NCI-H82 (cell line): Measurements from ENCODE around the gene NEK1.

Experiments used
- DNase-seq: peaks from one replicate; lab custom pipeline; 2025; lab: John Stamatoyannopoulos, UW

Gene NEK1, protein sequence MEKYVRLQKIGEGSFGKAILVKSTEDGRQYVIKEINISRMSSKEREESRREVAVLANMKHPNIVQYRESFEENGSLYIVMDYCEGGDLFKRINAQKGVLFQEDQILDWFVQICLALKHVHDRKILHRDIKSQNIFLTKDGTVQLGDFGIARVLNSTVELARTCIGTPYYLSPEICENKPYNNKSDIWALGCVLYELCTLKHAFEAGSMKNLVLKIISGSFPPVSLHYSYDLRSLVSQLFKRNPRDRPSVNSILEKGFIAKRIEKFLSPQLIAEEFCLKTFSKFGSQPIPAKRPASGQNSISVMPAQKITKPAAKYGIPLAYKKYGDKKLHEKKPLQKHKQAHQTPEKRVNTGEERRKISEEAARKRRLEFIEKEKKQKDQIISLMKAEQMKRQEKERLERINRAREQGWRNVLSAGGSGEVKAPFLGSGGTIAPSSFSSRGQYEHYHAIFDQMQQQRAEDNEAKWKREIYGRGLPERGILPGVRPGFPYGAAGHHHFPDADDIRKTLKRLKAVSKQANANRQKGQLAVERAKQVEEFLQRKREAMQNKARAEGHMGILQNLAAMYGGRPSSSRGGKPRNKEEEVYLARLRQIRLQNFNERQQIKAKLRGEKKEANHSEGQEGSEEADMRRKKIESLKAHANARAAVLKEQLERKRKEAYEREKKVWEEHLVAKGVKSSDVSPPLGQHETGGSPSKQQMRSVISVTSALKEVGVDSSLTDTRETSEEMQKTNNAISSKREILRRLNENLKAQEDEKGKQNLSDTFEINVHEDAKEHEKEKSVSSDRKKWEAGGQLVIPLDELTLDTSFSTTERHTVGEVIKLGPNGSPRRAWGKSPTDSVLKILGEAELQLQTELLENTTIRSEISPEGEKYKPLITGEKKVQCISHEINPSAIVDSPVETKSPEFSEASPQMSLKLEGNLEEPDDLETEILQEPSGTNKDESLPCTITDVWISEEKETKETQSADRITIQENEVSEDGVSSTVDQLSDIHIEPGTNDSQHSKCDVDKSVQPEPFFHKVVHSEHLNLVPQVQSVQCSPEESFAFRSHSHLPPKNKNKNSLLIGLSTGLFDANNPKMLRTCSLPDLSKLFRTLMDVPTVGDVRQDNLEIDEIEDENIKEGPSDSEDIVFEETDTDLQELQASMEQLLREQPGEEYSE (N-terminal part only)

DNA sequence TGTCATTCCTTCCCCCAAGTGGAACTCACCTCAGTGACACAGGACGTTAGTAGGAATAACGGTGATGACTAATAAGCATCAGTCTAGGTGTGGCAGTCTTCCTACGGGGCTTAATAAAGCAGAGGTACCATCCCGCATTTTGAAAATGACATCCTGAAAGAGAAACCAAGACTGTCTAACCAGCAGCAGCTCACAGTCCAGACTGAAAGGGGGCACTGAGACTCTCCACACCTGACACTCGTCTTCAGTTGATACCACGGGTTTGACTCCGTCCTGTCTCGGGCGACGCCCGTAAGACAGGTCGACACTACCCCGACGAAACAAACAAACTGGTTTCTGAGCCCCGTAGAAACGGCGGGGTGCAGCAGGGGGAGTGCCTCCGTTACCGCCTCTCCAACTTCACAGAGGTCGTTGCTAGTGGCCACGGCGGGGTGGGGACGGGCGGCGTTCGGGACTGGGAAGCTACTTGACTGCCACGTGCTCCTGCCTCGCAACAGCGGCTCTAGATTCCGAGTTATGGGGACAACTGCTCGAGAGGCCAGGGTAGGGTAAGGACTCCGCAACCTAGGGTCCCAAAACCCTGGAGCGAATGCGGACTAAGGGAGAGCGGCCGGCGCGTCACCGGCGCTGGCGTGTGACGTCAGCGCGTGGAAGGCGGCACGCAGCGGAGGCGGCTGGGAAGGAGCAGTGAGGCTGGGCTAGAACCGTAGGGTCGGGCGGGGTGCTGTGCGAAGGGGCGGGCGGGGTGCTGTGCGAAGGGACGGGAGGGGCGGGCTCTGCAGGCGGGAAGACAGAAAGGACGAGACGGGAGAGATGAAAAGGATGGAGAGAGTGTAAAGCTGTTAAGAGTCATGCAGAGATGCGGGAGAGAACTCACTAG lies at the start of gene NEK1:
TSS of gene NEK1 (minus strand) at position 593 of the 880 bp plus-strand sequence. CDS start 9,953 bp downstream, outside the sequence.
- peak; percentile 92 for DNase-seq

DNA sequence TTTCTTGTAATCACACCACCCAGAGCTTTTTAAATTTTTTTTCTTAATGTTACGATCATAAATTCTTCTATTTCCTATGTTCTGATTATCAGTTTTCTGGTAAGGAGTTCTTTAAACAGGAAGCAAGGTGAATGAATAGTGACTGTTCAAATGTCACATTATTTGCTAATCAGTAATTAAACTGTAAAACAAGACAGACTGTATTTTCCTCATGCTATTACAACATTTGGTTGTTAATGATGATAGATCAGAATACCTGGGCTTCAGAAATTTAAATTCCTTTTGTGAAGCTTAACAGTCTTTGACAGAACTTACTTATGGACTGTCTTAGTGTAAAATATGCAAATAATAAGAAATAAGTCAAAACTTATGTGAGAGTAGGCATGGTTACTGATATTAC lies 49.4 kb upstream of the NEK1 start:
- no peak for DNase-seq

- DNase-seq: no peak
These were observed 48.5 kb upstream of the NEK1 start for GRCh38 chr4:169660929-169661328.

DNA sequence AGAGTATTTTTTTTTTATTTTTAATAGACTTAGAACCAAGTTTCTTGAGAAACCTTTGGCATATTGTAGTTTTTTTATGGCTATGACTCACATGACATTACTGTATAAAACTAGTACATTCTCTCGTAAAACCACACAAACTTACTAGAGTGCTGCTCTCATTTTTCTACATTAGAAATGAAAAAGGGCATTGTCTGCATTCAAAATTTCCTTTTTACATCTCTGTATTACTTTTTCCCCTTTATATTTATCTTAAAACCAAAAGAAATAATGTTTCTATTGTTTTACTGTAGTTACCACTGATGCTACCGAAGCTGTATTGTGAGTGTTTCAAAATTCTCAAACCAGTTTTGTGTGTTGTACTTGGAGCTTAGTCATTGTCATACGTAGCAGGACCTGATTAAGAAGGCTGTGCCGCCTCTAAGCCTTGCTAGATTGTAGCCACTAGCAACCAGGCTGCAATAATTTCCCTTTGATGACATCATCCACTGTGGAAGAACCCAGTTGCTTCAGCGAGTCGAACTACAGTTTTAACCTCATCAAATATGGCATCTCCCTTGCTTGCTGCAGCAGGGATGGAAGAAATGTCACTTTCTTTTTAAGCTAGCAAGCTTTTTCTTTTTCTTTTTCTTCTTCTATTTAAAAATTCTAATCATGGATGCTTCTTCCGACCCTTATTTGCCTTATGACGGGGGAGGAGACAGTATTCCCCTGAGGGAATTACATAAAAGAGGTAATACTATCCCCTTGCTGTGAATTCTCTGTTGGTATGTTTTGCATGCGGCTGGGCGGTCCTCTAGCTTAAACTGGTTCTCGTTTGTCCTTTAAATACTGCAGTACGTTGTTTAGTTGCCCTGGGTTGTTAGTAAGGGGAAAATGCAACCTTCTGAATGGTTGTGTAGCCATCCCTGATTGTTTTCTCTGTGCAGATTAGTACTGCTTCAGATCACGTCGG lies 47.6 kb upstream of the NEK1 start:
- peak; percentile 97 for DNase-seq

DNA sequence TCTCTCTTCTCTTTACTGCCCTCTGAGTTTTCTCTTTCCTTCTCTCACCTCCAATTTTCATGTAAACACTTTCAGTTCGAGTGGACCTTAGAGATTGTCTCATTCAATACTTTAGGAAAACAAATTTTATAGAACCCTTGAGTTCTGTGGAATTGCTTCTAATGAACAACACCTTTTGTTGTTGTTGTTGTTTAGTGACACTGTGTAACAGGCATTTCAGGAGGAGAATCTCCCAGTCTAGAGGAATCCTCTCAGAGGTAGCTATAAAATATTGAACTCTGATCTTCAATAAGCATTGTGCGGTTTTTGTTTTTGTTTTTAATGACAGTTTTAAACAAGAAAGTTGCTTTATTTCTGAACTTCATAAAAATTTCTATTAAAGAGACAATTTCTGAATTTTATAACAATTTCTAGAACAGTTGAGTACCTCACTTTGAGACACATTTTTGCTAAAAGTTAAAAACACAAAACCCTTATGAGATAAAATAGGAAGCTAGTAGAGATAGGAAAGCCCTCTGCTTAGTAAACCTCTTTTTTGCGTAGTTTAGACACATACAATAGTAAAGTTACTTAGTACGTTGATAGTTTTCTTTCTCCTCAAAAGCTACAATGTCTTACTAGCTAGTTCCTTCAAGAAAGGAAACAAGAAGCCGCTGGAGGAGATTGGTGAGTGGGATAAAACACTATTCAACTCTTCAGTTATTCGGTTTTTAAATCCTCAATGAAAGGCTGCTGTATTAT lies 46.8 kb upstream of the NEK1 start:
- peak; percentile 30 for DNase-seq

DNA sequence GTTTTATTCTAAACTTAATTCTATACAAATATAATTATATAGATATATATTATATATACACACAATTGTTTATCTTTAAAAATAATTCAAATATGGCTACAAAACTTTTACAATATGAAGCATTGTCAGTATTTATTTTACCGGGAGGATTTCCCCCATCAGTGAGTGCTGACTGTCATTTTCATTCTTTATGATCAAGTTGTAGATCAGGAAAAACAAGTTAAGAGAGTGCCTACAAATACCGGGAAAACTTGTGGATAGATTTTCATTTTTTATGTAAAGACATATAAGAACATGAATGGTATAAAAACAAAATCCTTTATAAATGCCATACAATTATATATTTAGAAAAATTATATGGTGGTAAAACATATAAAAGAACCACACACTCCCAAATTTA lies 45.8 kb upstream of the NEK1 start:
- no peak for DNase-seq

DNA sequence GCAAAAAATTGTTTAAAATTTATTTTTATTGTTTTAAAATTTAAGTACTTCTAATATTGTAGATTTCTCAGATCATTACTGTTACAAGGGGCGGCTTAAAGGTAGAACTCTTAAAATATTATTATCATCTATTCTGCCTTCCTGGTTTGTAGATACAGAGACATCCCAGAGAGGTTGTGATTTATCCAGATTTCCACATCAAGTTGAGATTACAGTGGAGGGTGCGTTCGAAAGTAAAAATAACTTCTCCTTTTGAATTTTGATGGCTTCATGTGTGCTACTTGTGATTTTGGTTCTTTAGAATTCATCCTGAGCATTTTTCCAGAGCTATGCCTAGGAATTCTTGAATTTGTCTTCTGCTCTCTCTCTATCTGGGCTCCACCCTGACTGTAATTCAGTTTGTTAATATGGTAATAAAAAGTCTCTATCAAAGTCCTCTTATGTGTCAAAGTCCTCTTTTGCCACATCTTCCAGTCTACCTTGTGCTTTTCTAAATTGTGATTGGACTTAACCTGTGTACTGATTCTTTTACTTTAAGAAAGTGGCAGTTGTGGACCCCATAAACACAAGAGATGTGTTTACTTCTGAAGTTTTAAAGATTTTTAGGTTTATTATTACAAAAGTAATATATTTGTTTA lies 45.2 kb upstream of the NEK1 start:
- no peak for DNase-seq

DNA sequence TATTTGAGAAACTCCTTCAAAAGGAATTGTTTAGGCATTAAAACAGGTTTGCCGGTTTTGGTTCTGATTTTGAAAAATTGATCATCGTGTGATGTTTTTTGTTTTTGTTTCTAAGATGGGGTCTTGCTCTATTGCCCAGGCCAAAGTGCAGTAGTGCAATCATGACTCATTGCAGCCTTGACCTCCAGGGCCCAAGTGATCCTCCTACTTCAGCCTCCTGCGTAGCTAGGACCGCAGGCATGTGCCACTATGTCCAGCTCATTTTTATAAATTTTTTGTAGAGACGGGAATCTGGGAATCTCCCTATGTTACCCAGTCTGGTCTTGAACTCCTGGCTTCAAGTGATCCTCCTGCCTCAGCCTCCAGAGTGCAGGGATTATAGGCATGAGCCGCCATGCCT lies 43.0 kb upstream of the NEK1 start:
- no peak for DNase-seq

DNA sequence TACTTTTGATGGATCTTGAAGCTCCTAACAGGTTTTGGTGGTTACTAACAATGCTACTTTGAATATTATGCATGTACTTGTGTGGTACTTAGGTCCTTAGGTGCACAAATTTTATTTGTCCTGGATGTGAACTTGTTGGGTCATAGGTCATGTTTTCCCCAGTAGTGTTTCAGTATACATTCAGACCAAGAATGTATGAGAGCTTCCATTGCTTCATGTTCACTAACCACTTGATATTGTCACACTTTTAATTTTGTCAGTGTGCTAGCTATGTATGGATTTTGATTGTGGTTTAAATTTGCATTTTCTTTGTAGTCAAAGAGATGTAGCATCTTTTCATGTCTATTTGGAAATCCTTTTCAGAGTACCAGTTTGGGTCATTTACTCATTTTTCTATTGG lies 40.2 kb upstream of the NEK1 start:
- no peak for DNase-seq

GRCh38 chr4:169650227-169650936 lies 38.0 kb upstream of the NEK1 start:
- DNase-seq: no peak

GRCh38 chr4:169649545-169650226 lies 37.3 kb upstream of the NEK1 start:
- no peak for DNase-seq

DNA sequence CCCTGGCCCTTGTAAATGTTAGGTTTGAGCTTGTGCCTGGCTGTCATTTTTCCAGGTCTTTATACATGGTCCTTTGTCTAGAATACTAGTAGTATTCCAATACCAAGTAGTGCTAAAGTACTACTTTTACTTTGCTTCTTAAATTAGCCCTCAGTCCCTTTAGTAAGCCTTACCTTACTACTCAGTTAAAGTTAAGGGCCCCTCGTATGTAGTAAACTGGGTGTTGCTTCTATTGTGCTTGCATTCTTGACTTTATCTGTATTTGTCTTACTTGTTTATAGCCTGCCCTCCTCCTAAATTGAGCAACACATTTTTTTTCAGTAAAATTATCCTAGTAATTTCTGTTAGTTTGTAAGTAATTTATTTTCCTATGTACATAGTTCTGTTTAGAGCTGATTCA lies 33.2 kb upstream of the NEK1 start:
- no peak for DNase-seq

- no peak for DNase-seq
These were observed 32.4 kb upstream of the NEK1 start for GRCh38 chr4:169644802-169645201.

DNA sequence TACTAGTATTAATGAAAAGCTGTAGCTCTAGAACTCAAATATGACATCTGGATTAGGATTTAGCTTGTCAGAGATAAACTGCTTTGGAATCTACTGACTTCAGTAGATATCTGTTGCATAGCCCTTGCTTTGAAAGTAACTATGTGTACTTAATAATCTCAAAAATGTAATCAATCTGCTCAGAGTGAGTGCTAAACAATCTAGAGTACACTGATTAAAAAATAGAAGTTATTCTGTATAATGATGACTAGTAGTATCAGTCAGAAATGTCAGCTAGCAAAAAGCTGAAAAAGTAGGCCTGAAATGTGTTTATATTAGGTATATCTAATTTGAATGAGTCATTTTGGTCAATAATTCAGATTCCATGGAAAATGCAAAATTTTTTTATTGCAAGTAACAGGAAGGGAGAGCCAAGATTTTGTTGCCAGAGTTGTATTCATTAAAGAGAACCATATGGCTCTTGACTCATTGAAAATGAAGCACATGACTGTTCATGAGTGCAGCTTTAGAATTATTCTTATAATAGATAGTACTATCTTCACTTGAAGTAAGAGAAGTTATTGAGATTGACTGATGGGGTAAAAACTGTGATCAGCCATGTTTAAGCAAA lies 28.0 kb upstream of the NEK1 start:
- DNase-seq: no peak

GRCh38 chr4:169634975-169635374 lies 22.6 kb upstream of the NEK1 start:
- DNase-seq: no peak

- no peak for DNase-seq
These were observed 20.5 kb upstream of the NEK1 start for GRCh38 chr4:169632896-169633295.

- no peak for DNase-seq
These were observed 17.7 kb upstream of the NEK1 start for GRCh38 chr4:169630069-169630468.
